ENCODE results near the gene KCNF1. TPM values are rescaled to one million over a fixed set of nuclear protein-coding genes. Genes with fewer than 3 reads are reported as not detected.

The KCNF1 gene
- polyA plus RNA-seq, 1 donor from 2014 or later: 11.4 TPM

GRCh38 chr2:10890706-10891270 is 20.9 kb upstream of the KCNF1 start:
- no peaks in the 10 kb centered on the region for H3F3A ChIP-seq (ENCODE audit: insufficient read depth, low read length, poor library complexity, severe bottlenecking)
- no peak overlapping the region for H3K27ac ChIP-seq (ENCODE audit: low read length)
- no peak overlapping the region for H3K9ac ChIP-seq (ENCODE audit: low read length)
- no peaks in the 10 kb centered on the region for H3K27me3 ChIP-seq (ENCODE audit: insufficient read depth, low read depth, low read length)
- no peak overlapping the region for H2AFZ ChIP-seq (ENCODE audit: low read depth, low read length)
- no peaks in the 10 kb centered on the region for H3K36me3 ChIP-seq (ENCODE audit: insufficient read depth, low read length)
- TF ChIP-seq MXI1 (conservative IDR thresholded peaks at IDR 0.05; ENCODE audit: poor library complexity, severe bottlenecking): no peak
- no peak for TF ChIP-seq SMC3 (conservative IDR thresholded peaks at IDR 0.05; ENCODE audit: poor library complexity)
- no peak for TF ChIP-seq POLR2AphosphoS5 (IDR thresholded peaks at IDR 0.05)
- TF ChIP-seq REST (IDR thresholded peaks at IDR 0.05; ENCODE audit: borderline replicate concordance): no peak
- TF ChIP-seq TAF1 (IDR thresholded peaks at IDR 0.05; ENCODE audit: low read depth): no peak
- no peak for TF ChIP-seq EP300 (conservative IDR thresholded peaks at IDR 0.05; ENCODE audit: poor library complexity, severe bottlenecking)
- no peaks in the 10 kb centered on the region for H3K9me3 ChIP-seq (ENCODE audit: low read length)
- H3K4me3 ChIP-seq (ENCODE audit: low read length): no peak overlapping the region
- no peak overlapping the region for H3K4me2 ChIP-seq (ENCODE audit: low read length)
- no peaks in the 10 kb centered on the region for H3K9me2 ChIP-seq (ENCODE audit: insufficient read depth, low read length)
- H4K20me1 ChIP-seq (ENCODE audit: insufficient read depth): no peaks in the 10 kb centered on the region
- no peaks in the 10 kb centered on the region for H3K79me2 ChIP-seq (replicated peaks; ENCODE audit: insufficient read depth, low read length)

DNA sequence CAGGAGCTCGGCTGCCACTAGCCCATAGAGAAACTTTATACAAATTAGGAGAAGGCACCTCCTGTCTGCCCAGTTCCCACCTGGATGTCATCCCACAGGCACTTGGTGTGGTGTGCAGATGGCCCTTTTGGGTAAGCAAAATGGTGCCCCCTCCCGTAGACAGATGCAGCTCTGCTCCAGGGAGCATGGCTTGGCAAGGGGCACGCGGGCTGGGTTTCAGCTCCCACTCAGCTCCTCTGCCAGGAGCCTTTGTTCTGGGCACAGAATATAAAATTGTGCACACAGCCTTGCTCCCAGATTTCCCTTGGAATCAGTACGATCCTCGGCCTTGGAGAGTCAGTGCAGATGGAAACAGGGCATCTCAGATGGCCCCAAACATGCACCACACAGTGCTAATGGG is 20.3 kb upstream of the KCNF1 start:
- Histone ChIP-seq H3K4me3 (ENCODE audit: low read length) (no peak overlapping the region), H3K27ac (ENCODE audit: low read length) (no peak overlapping the region), H3K79me2 (replicated peaks; ENCODE audit: insufficient read depth, low read length) (no peaks in the 10 kb centered on the region), H4K20me1 (ENCODE audit: insufficient read depth) (no peaks in the 10 kb centered on the region), H3K9me2 (ENCODE audit: insufficient read depth, low read length) (no peaks in the 10 kb centered on the region), H2AFZ (ENCODE audit: low read depth, low read length) (no peak overlapping the region), H3K4me2 (ENCODE audit: low read length) (no peak overlapping the region), H3F3A (ENCODE audit: insufficient read depth, low read length, poor library complexity, severe bottlenecking) (no peaks in the 10 kb centered on the region), H3K27me3 (ENCODE audit: insufficient read depth, low read depth, low read length) (no peaks in the 10 kb centered on the region), H3K9me3 (ENCODE audit: low read length) (no peaks in the 10 kb centered on the region), H3K36me3 (ENCODE audit: insufficient read depth, low read length) (no peaks in the 10 kb centered on the region), H3K9ac (ENCODE audit: low read length) (no peak overlapping the region)
- TF ChIP-seq MXI1 (conservative IDR thresholded peaks at IDR 0.05; ENCODE audit: poor library complexity, severe bottlenecking) (no peak), RAD21 (conservative IDR thresholded peaks at IDR 0.05) (no peak), EP300 (conservative IDR thresholded peaks at IDR 0.05; ENCODE audit: poor library complexity, severe bottlenecking) (no peak), TAF1 (IDR thresholded peaks at IDR 0.05; ENCODE audit: low read depth) (no peak), REST (IDR thresholded peaks at IDR 0.05; ENCODE audit: borderline replicate concordance) (no peak), POLR2AphosphoS5 (IDR thresholded peaks at IDR 0.05) (no peak), CTCF (IDR thresholded peaks at IDR 0.05; ENCODE audit: poor library complexity, severe bottlenecking) (no peak)
